Nucleus accumbens (tissue), 56 donors: ENCODE measurements around the gene ELAC2.

Source experiments
- DNase-seq, 56 donors: peaks; one replicate each; lab custom pipeline; 2025; lab: John Stamatoyannopoulos, UW

Gene ELAC2

GRCh38 chr17:12961655-12962054, 56.2 kb downstream of the ELAC2 start:
- DNase-seq = no peak

GRCh38 chr17:12959441-12959840, 58.4 kb downstream of the ELAC2 start:
- peak in 3 of 56 donors; percentile 1 to 38 (median 34) for DNase-seq

- peak in 14 of 56 donors; percentile 1 to 38 (median 8) for DNase-seq
Measured at GRCh38 chr17:12958786-12959185, 59.0 kb downstream of the ELAC2 start.

- DNase-seq = no peak
Measured at GRCh38 chr17:12955521-12955920, 62.3 kb downstream of the ELAC2 start.

- no peak for DNase-seq
Measured at GRCh38 chr17:12953156-12953555, 64.7 kb downstream of the ELAC2 start.

GRCh38 chr17:12952012-12952411, 65.8 kb downstream of the ELAC2 start:
- no peak for DNase-seq

- DNase-seq = no peak
Measured at GRCh38 chr17:12947047-12947446, 70.8 kb downstream of the ELAC2 start.
